Right ventricle myocardium inferior (tissue), 1 donor: Measurements from ENCODE around the gene GPC3. TPM values are rescaled to one million over a fixed set of nuclear protein-coding genes. Genes with fewer than 3 reads are reported as not detected.
A peak's percentile ranks its signal among the peaks of the same experiment; 100 is the strongest.

Source experiments
- ATAC-seq: fragments of 200-7000 bp; cut with Tn5 transposase; one replicate; pipeline ENCODE4 v1.9.1; 2020; ENCODE audit warnings: mild to moderate bottlenecking, moderate library complexity
- DNase-seq: peaks from one replicate; pipeline ENCODE4 v3.0.0; 2021; ENCODE audit errors: missing footprints
- intact Hi-C: fragments of 100-400 bp; cut with DNase I; formaldehyde crosslinking; loops from one replicate; pipeline ENCODE4 v1.11.0; 2022
- total RNA-seq: library from RNA; stranded (reverse); fragmentation: NEBNext Ultra II Directional; extraction: Animal tissue kit (Norgen Biotek cat#: 25700); gene quantifications from one replicate; pipeline ENCODE4 v1.2.1, GENCODE V29; 2021
- donor health status: DM: no; HTN: yes; CAD: no; lungs with severe emphysema.

GPC3 gene
- total RNA-seq, 1 donor from 2014 or later: 8.5 TPM

DNA sequence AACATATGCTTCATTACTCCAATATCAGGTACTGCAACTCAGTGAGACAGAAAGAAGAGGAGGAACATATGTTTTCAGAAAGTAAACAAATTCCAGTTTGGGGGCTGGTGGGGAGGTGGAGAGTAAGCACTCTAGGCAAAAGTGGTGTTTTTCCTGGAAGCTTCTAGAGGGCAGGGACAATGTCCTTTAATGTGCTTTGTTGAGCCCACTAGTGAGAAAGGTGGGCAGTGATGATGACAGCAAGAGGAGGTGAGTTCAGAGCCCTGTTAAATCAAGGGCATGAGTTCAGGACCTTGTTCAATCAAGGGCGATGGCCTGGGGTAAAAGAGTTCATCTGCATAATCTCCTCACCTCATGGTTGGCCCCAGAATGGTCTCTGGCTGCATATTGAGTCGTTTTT, 38.4 kb downstream of the GPC3 start:
- DNase-seq: no peak
- intact Hi-C loops: no loop called here

DNA sequence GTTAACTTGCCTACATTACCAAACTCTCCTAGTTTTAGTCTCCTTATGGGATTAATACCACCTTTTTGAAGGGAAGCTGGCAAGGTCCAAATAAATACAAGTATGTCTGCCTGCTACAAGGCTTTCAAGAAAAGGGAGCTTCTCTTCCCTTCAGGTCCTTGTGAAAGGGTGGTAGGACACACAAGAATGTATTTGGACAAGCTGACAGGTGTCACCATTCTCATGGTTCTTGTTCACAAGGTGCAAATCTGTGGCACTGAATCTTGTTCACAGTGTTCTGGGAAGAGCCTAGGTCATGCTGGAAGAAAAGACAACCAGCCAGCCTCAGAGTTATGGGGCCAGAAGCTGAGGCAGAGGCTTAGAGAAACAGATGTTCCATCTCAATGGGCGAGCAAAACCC, 41.9 kb downstream of the GPC3 start:
- no peak for ATAC-seq
- no peak for DNase-seq
- intact Hi-C loops: no loop called here

More for the DNA sequence above, 38.4 kb downstream of the GPC3 start:
- no peak for ATAC-seq

DNA sequence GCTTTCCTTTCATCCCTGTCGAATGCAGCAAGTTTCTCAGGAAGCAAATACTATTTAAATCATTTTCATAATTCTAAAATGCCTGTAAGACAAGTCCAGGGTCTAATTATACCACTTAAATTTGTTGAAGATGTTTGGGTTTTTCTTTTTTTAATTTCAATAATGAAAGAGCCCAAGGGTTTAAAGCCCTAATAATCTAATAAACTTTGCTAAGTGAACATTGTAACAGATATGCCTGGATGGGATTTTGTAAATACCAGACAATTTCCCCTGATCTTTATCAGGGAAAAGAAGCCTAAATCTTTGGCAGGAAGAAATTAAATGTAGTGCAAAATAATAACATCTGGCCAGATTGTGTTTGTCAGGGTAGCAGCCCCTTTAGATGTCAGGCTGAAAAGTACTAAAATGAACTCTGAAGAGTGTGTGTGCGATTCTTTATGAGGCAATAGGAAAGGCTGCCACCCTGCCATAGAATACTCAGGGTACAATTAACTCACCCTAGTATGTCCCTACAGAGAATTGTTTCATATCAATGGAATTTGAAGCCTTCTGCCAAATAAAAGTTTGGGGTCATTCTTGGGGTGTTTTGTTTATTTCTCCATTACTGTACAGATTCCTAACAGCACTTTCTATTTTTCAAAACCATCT, 45.6 kb downstream of the GPC3 start:
- DNase-seq (no peak), ATAC-seq (no peak)
- intact Hi-C loops: no loop called here

- no peak for ATAC-seq
- intact Hi-C loops: no loop called here
- DNase-seq: no peak
Observed at GRCh38 chrX:133938530-133938929, 46.9 kb downstream of the GPC3 start.

DNA sequence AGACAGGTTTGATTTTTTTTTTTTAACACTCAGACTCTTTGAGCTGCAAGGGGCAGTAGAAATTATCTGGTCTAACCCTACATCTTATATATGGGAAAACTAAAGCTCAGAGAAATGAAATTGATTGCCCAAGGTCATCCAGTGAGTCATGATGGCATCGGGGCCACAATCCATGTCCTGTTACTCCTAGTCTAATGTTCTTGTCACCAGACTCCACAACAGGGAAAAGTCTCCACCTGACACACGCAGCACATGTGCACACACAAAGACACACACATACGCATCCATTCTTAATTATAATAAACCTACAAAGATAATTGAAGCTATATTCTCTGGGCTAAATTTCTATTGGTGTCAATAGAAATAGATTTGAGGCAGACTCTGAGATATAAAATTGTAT, 48.4 kb downstream of the GPC3 start:
- intact Hi-C loops: no loop called here
- DNase-seq (no peak), ATAC-seq (no peak)

DNA sequence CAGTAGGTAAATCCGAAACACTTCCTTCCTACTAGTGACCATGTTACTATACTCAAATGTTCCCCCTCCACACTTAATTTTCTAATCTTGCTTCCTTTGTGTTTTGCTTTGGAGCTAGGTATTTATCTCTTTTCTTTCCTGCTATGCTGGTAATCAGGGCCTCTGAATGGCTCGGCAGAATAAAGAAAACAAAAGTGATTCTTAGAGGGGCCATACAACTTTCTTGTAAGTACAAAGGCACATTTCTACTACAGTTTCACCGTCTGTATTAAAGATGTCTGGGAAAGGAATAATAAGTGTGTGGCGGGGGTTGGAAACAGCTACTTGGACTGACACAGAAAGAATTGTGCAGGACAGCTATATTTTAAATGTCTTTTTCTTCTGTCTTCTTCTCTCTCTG, 50.3 kb downstream of the GPC3 start:
- intact Hi-C loops: no loop called here
- ATAC-seq: no peak
- DNase-seq: no peak

GRCh38 chrX:133933316-133933715, 52.1 kb downstream of the GPC3 start:
- no peak for ATAC-seq
- no peak for DNase-seq
- intact Hi-C loops: no loop called here

GRCh38 chrX:133929836-133930464, 55.4 kb downstream of the GPC3 start:
- intact Hi-C loops: no loop called here
- DNase-seq (no peak), ATAC-seq (no peak)

DNA sequence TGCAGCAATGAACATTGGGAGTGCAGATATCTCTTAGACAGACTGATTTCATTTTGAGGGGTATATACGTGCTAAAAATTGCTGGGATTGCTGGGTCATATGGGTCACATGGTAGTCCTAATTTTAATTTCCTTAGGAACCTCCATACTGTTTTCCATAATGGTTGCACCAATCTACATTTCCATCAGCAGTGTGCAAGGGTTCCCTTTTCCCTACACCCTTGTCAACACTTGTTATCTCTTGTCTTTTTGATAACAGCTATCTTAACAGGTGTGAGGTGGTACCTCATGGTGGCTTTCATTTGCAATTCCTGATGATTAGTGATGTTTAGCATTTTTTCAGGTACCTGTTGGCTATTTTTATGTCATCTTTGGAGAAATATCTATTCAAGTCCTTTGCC, 57.0 kb downstream of the GPC3 start:
- ATAC-seq (no peak), DNase-seq (no peak)
- intact Hi-C loops: no loop called here

DNA sequence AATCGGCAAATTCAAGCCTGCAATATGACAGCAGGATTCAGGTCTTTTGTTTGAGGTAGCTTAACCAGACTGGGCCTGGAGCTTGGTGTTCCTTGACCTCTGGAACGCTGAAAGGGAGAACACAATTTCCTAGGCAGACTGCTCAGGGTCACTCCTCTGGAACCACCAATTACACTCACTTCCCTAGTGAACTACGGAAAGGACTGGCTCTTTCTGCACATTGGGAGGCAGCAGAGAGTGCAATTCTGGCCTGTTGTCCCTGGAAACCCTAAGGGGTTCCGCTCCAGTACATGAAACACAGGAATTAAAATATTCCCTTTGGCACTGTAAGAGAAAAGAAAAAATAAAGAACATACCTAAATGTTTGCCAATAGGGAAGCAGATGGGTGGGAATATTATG, 58.6 kb downstream of the GPC3 start:
- ATAC-seq (no peak), DNase-seq (no peak)
- intact Hi-C loops: no loop called here

DNA sequence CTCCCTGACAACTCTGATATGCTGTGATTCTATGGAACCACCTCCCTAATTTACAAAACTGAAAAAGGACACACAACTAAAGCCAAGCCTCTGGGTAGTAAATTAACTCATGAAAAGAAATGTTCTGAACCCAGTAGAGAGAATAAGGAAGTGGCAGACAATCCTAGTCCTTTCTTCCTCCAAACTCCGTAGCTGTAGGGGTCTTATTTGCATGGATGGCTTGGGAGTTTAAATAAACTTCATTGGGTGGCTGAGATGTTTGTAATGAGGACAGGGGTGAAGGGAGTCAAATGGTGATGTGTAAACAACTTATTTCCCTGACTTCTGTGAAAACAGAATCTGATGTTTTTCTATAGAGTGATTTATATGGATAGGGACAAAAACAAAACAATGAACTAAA, 59.3 kb downstream of the GPC3 start:
- ATAC-seq (no peak), DNase-seq (no peak)
- intact Hi-C loops: no loop called here

DNA sequence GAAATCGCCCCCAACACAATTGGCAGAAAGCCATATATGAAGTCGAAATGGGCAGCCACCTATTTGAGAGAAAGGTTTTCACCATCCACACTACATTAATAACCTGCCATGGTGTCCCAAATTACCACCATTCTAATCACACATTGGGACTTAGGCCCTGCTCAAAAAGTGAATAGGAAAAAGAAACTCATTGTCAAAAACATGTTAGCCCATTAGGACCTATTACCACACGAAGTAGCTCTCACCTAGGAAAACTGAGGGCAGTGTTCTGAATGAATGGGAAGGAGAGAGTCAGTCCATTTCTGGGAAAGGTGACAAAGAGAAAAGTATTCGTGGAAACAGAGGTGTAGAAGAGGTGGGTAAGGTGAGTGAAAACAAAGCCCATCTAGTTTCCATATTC, 60.8 kb downstream of the GPC3 start:
- intact Hi-C loops: loop anchor here (5.0 kb wide), 1 partner anchor 132 kb away; no protein-coding TSS in a partner anchor
- ATAC-seq: no peak
- DNase-seq: no peak

GRCh38 chrX:133923548-133923947, 61.8 kb downstream of the GPC3 start:
- intact Hi-C loops: loop anchor here (5.0 kb wide), 1 partner anchor 131 kb away; no protein-coding TSS in a partner anchor
- ATAC-seq: no peak

DNA sequence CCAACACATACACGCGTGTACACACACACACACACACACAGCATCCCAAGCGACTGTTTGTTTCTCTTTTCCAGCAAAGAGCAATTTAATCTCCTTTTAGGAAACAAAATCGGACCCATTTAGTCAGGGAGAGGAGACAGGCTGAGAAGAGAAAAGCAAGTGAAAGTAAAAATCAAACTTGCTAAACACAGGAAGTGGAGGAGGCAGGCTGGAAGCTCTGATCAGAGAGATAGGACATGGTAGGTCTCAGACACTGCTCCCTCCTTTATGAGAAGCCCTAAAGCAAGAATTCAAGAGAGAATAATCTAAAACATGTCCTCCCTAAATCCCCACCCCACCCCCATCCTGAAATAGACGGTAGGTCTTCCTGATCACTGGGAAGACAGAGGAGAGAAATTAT, 62.3 kb downstream of the GPC3 start:
- no peak for DNase-seq
- intact Hi-C loops: loop anchor here (5.0 kb wide), 1 partner anchor 131 kb away; no protein-coding TSS in a partner anchor
- ATAC-seq: no peak

More at GRCh38 chrX:133923548-133923947, 61.8 kb downstream of the GPC3 start:
- no peak for DNase-seq

DNA sequence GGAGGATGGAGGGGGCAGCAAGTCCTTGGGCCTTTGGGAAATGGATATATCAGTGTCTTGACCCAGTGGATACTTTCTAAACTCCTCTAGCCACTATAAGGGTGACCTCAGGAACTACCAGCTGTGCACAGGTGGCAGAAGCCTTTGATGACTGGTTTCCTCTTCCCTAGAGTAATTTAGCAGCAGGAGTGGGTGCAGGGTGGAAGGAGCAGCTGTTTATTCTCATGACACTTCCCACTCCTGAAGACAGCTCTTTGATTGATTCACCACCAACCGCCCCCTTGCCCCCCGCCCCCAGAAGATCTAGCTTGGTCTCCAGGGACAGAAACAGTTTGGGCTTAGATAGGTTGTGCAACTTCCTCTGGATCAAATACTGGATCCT, 63.0 kb downstream of the GPC3 start:
- intact Hi-C loops: loop anchor here (5.0 kb wide), 1 partner anchor 130 kb away; no protein-coding TSS in a partner anchor
- no peak for DNase-seq
- no peak for ATAC-seq

DNA sequence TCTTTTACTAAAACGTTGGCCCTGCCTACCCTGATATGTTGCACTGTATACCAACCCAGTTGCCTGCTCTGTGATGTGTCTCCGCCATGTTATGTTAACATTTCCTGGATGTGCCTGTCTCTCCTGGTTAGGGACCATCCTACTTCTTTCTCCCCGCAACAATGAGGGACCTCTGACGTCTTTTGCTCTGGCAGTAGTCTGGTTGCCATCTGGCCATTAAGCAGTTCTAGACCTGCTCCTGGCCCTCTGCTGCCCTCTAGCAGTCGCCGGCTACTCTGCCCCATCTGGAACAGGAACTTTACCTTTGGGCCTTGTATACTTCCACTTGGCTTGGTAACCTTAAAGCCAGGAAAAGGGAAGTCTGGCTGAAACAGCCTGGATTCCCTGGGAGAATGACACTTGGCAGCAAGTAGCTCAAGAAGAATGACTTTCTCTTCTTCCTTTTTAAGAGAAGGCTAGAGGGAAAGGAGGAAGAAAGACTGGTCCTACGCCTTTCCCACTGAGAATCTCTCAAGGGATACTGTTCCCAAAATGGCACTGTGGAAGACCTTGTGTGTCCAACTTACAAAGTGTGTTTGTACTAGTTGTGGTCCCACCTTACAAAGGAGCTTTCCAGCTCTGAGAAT, 63.5 kb downstream of the GPC3 start:
- peak; percentile 10 for ATAC-seq
- intact Hi-C loops: loop anchor here (5.0 kb wide), 1 partner anchor 130 kb away; no protein-coding TSS in a partner anchor
- no peak for DNase-seq

DNA sequence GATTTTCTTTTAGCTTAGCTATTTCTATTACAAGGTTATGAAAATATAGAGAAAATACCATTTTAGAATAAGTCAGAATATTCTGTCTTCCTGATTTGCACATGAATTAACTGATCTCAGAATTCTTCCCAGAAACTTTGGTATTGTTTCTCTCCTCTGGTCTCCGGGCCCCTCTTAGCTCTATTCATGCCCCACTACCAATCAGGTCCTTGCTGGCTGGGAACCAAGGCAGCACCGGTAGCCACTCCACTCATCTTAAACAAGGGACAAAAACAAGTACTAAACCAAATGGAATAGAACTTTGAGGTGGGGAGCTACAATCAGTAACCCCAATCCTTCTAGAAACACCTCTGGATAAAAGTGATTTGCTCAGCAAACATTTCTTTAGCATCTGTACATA, 64.3 kb downstream of the GPC3 start:
- intact Hi-C loops: loop anchor here (5.0 kb wide), 1 partner anchor 129 kb away; no protein-coding TSS in a partner anchor
- no peak for DNase-seq
- no peak for ATAC-seq

DNA sequence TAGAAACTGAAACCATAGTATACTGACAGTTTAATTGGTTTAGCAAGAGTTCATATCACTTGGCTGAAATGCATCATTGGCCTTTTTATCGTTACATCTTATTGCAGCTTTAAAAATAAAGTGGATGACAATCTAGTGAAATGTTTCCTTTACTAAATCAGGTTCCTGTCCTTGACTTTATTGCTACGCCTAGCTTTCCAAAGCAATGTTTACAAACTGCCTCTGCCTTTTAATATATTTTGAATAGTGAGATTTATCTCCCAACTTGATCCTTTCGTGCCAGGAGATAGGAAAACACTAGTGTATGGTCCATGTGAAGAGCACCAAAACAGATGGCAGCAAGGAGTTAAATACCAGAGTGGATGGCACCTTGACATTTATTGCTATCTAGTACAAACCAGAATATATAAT, 67.0 kb downstream of the GPC3 start:
- DNase-seq: no peak
- no peak for ATAC-seq
- intact Hi-C loops: no loop called here

DNA sequence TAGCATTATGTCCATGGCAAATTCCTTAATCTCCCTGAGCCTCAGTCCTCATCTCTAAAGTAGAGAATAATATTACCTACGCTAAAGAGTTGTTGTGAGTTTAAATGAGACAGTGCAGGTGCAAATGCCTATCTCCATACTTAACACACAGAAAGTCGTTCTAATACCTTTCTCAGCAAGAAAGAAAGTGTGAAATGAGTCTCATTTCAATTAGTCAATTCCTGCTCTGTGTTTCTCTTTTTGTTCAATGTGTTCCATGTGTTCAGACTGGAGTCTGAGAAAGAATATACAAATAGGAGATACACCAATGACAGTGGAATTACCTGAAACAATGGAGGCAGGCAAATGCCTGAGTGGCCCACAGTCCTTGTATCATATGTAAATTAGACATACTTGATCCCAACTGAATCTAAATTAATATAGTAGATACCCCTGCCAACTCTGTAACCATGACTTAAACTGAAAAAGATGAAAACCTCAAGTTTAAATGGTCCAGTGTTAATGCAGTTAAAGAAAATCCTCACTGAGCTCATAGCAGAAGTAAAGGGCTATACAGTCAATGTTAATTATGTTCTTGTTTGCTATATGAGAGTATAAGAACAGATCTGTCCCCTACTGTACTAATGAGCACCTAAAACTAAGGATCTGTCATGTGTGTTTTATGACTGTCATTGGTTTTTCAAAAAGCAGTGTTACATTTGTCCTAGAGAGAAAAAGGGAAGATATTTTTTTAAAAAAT, 68.2 kb downstream of the GPC3 start:
- intact Hi-C loops: no loop called here
- DNase-seq (no peak), ATAC-seq (no peak)
